Smooth muscle cell (in vitro differentiated cells): ENCODE measurements around the gene HOXA5. TPM values are rescaled to one million over a fixed set of nuclear protein-coding genes. Genes with fewer than 3 reads are reported as not detected.

Experiments
- DNase-seq: peaks from one replicate; lab custom pipeline; 2025; ENCODE audit not compliant: unreplicated experiment; lab: John Stamatoyannopoulos, UW
- H2AFZ ChIP-seq: fragments of 200-600 bp; sonication (generic); 2 replicates; pipeline ENCODE4 v1.6.0; 2016; ENCODE audit warnings: antibody characterized with exemption, low read depth, mild to moderate bottlenecking
- H3F3A ChIP-seq: fragments of 200-600 bp; sonication (generic); 2 replicates; pipeline ENCODE4 v1.6.0; 2017; ENCODE audit warnings: antibody characterized with exemption, low read depth
- H3K27ac ChIP-seq: fragments of 200-600 bp; sonication (generic); 2 replicates; pipeline ENCODE4 v1.5.1; 2016; ENCODE audit warnings: low read depth, mild to moderate bottlenecking
- H3K27me3 ChIP-seq: fragments of 200-600 bp; sonication (generic); 2 replicates; pipeline ENCODE4 v1.6.1; 2016; ENCODE audit warnings: low read depth, mild to moderate bottlenecking
- H3K36me3 ChIP-seq: fragments of 200-600 bp; sonication (generic); 2 replicates; pipeline ENCODE4 v1.5.1; 2016; ENCODE audit warnings: low read depth
- H3K4me1 ChIP-seq: fragments of 200-600 bp; sonication (generic); 2 replicates; pipeline ENCODE4 v1.5.1; 2016; ENCODE audit warnings: low read depth
- H3K4me2 ChIP-seq: fragments of 200-600 bp; sonication (generic); 2 replicates; pipeline ENCODE4 v1.6.0; 2016; ENCODE audit warnings: mild to moderate bottlenecking
- H3K4me3 ChIP-seq: fragments of 200-600 bp; sonication (generic); 2 replicates; pipeline ENCODE4 v1.5.1; 2016; ENCODE audit warnings: mild to moderate bottlenecking
- H3K79me2 ChIP-seq: fragments of 200-600 bp; sonication (generic); 2 replicates; pipeline ENCODE4 v1.6.0; 2016; ENCODE audit warnings: low read depth, mild to moderate bottlenecking
- H3K9ac ChIP-seq: fragments of 200-600 bp; sonication (generic); 2 replicates; pipeline ENCODE4 v1.6.0; 2016; ENCODE audit warnings: low read depth
- H3K9me3 ChIP-seq: fragments of 200-600 bp; sonication (generic); replicated peaks from 2 replicates; pipeline ENCODE4 v1.5.1; 2016; ENCODE audit warnings: low read depth
- H4K20me1 ChIP-seq: fragments of 200-600 bp; sonication (generic); 2 replicates; pipeline ENCODE4 v1.6.0; 2016; ENCODE audit warnings: low read depth
- CTCF ChIP-seq: fragments of 200-600 bp; sonication (generic); IDR thresholded peaks from 2 replicates; pipeline ENCODE4 v1.5.1; 2017; ENCODE audit warnings: borderline replicate concordance, mild to moderate bottlenecking, antibody characterized with exemption; ENCODE audit not compliant: insufficient read depth, poor library complexity, severe bottlenecking
- WGBS: methylation state at CpG from one replicate; pipeline ENCODE4 v1.1.7; 2016; ENCODE audit warnings: low lambda C conversion rate; 5-methylcytosine and 5-hydroxymethylcytosine counted together
- polyA plus RNA-seq: library from polyadenylated mRNA; unstranded; fragments of >200 nt; fragmentation: Nextera tagmentation; extraction: Ambion mirVana; gene quantifications from 2 replicates; pipeline ENCODE4 v1.2.1, GENCODE V29; 2016
- total RNA-seq: library from RNA; depleted of rRNA; stranded (reverse); fragments of >200 nt; gene quantifications from 2 replicates; pipeline ENCODE4 v1.2.3, GENCODE V29; 2014

HOXA5 gene
- total and polyA plus RNA-seq, 2 experiments from 2014 or later, result 0.98 to 2.1 TPM

- no peak for DNase-seq
- no peak for TF ChIP-seq CTCF
- 5% methylated on average over 27 of the region's 29 CpGs for WGBS
- no peak within 1 kb of the TSS for H3K9ac ChIP-seq
- no peaks in the 10 kb centered on the region for H3K36me3 ChIP-seq
- H3K27ac ChIP-seq, result no peak within 1 kb of the TSS
- peaks cover 9% of the 10 kb centered on the region for H3K4me1 ChIP-seq
- peaks cover 100% of the 10 kb centered on the region for H3K27me3 ChIP-seq
- H3F3A ChIP-seq, result no peaks in the 10 kb centered on the region
- peak within 1 kb of the TSS; percentile 49 for H3K4me2 ChIP-seq
- no peak within 1 kb of the TSS for H2AFZ ChIP-seq
- H4K20me1 ChIP-seq, result peaks cover 21% of the 10 kb centered on the region
- no peaks in the 10 kb centered on the region for H3K79me2 ChIP-seq
- no peak within 1 kb of the TSS for H3K4me3 ChIP-seq
- H3K9me3 ChIP-seq, result no peaks in the 10 kb centered on the region
Measured at GRCh38 chr7:27102581-27103442, 40.7 kb downstream of the HOXA5 start, which contains the start of gene HOXA2. Gene HOXA2, minus strand, starts transcription at chr7:27102683. Its CDS starts 183 bp downstream, at chr7:27102500.

- Histone ChIP-seq H4K20me1 (peaks cover 29% of the 10 kb centered on the region), H3K4me3 (no peak overlapping the region), H3K27me3 (peaks cover 100% of the 10 kb centered on the region), H3K4me2 (no peak overlapping the region), H3K36me3 (no peaks in the 10 kb centered on the region), H3K4me1 (peaks cover 9% of the 10 kb centered on the region), H3K79me2 (no peaks in the 10 kb centered on the region), H3F3A (no peaks in the 10 kb centered on the region), H2AFZ (no peak overlapping the region), H3K27ac (no peak overlapping the region), H3K9ac (no peak overlapping the region), H3K9me3 (no peaks in the 10 kb centered on the region)
- DNase-seq, result no peak
- TF ChIP-seq CTCF, result no peak
- 1% methylated on average over 38 of the region's 39 CpGs for whole genome bisulfite sequencing
Measured at GRCh38 chr7:27101957-27102580, 41.4 kb downstream of the HOXA5 start.

- WGBS, result 10% methylated on average over 25 of the region's 25 CpGs
- Histone ChIP-seq H3K9me3 (no peaks in the 10 kb centered on the region), H3K4me3 (no peak overlapping the region), H3K79me2 (no peaks in the 10 kb centered on the region), H4K20me1 (peaks cover 29% of the 10 kb centered on the region), H3K9ac (no peak overlapping the region), H3K4me2 (peak overlapping the region; percentile 49), H3K27ac (no peak overlapping the region), H3F3A (no peaks in the 10 kb centered on the region), H3K36me3 (no peaks in the 10 kb centered on the region), H3K4me1 (peaks cover 11% of the 10 kb centered on the region), H2AFZ (no peak overlapping the region), H3K27me3 (peaks cover 100% of the 10 kb centered on the region)
- DNase-seq, result no peak
- TF ChIP-seq CTCF, result no peak
Measured at GRCh38 chr7:27101171-27101956, 42.1 kb downstream of the HOXA5 start.
